ENCODE results near the gene NCOA6. TPM values are rescaled to one million over a fixed set of nuclear protein-coding genes. Genes with fewer than 3 reads are reported as not detected.
A peak's percentile ranks its signal among the peaks of the same experiment; 100 is the strongest.

Gene NCOA6
- total and polyA plus RNA-seq, 5 donors from 2014 or later = 1.7 to 31.5 (median 3.9) TPM

DNA sequence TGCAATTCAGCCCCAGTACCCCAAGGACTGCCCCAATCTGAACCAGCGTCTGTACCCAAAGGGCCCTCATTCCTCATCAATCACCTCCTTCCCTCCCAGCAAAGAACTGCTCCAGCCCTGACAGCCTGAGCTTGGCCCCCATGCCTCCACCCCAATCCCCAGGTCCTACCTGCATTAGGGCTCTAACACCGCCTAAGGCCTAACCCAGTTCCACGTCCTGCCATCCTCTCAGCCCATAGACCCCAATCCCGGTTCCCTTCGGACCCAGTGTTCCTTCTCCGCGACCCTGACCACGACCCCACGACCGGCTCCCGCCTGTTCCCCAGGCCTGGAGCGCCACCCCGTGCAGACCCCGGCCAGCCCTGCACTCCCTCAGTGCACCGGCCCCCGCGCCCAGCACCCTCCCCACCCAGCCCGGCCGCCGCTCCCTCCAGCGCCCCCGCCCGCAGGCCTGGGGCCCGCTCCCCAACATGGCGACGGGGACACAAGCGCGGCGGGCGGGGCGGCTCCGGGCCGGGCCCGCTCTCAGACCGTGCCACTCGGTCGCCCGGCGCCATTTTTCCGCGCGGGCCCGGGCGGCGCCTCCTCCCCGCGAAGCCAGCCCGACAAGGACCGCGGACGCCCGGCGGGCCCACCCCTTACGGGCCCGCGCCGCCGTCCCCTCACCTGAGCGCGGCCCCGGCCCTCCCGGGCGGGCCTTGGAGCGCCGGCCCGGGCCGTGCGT is 483 bp downstream of the NCOA6 start:
- H3K36me3 ChIP-seq (ENCODE audit: control insufficient read depth, insufficient read depth, low read length) = no peaks in the 10 kb centered on the region
- H3K4me1 ChIP-seq (ENCODE audit: control insufficient read depth, insufficient read depth, low read length, poor library complexity, severe bottlenecking) = peaks cover 36% of the 10 kb centered on the region
- H3K27ac Mint-ChIP-seq = peak overlapping the region; percentile 83 to 99 (median 97)
- H3K4me3 ChIP-seq (ENCODE audit: low read depth, low read length) = peak overlapping the region; percentile 90
- DNase-seq = peak; percentile 61 to 72 (median 63)
- H3K9me3 ChIP-seq (ENCODE audit: control insufficient read depth in 2 of 2, low read length in 2 of 2) = no peaks in the 10 kb centered on the region
- H3K4me3 Mint-ChIP-seq = peak overlapping the region; percentile 93 to 99 (median 96)
- peak overlapping the region; percentile 74 for H3K27ac ChIP-seq (ENCODE audit: insufficient read depth, low read length, poor library complexity, severe bottlenecking)
- peaks cover 5% of the 10 kb centered on the region for H3K36me3 Mint-ChIP-seq
- peaks cover 10% of the 10 kb centered on the region for H3K27me3 Mint-ChIP-seq
- no peaks in the 10 kb centered on the region for H3K9me3 Mint-ChIP-seq
- peak; percentile 79 to 83 for ATAC-seq (ENCODE audit: low read depth in 2 of 2)
- H3K27me3 ChIP-seq (ENCODE audit: control insufficient read depth, insufficient read depth, low read length) = peaks cover 1% of the 10 kb centered on the region
- peaks cover 21 to 46% (median 36%) of the 10 kb centered on the region in 4 donors for H3K4me1 Mint-ChIP-seq

- Mint-ChIP-seq H3K9me3 (no peaks in the 10 kb centered on the region), H3K27me3 (peaks cover 10% of the 10 kb centered on the region), H3K27ac (peak overlapping the region; percentile 83 to 99 (median 97)), H3K4me3 (peak overlapping the region; percentile 93 to 99 (median 96)), H3K4me1 (peaks cover 21 to 50% (median 40%) of the 10 kb centered on the region in 4 donors), H3K36me3 (peaks cover 5% of the 10 kb centered on the region)
- H3K36me3 ChIP-seq (ENCODE audit: control insufficient read depth, insufficient read depth, low read length) = no peaks in the 10 kb centered on the region
- H3K4me1 ChIP-seq (ENCODE audit: control insufficient read depth, insufficient read depth, low read length, poor library complexity, severe bottlenecking) = peaks cover 36% of the 10 kb centered on the region
- peak overlapping the region; percentile 90 for H3K4me3 ChIP-seq (ENCODE audit: low read depth, low read length)
- no peaks in the 10 kb centered on the region for H3K27me3 ChIP-seq (ENCODE audit: control insufficient read depth, insufficient read depth, low read length)
- H3K27ac ChIP-seq (ENCODE audit: insufficient read depth, low read length, poor library complexity, severe bottlenecking) = peak overlapping the region; percentile 74
- DNase-seq (peak; percentile 58 to 88 (median 64)), ATAC-seq (ENCODE audit: low read depth in 2 of 2) (peak; percentile 44 to 50)
- no peaks in the 10 kb centered on the region for H3K9me3 ChIP-seq (ENCODE audit: control insufficient read depth in 2 of 2, low read length in 2 of 2)
Measured at GRCh38 chr20:34824452-34824805, 1.0 kb downstream of the NCOA6 start.

- ATAC-seq (ENCODE audit: low read depth in 2 of 2) (no peak), DNase-seq (no peak)
- peaks cover 36% of the 10 kb centered on the region for H3K4me1 ChIP-seq (ENCODE audit: control insufficient read depth, insufficient read depth, low read length, poor library complexity, severe bottlenecking)
- no peaks in the 10 kb centered on the region for H3K27me3 ChIP-seq (ENCODE audit: control insufficient read depth, insufficient read depth, low read length)
- peaks cover 5% of the 10 kb centered on the region for H3K36me3 Mint-ChIP-seq
- peak overlapping the region; percentile 27 to 99 (median 83) for H3K27ac Mint-ChIP-seq
- H3K36me3 ChIP-seq (ENCODE audit: control insufficient read depth, insufficient read depth, low read length) = no peaks in the 10 kb centered on the region
- H3K27ac ChIP-seq (ENCODE audit: insufficient read depth, low read length, poor library complexity, severe bottlenecking) = peak overlapping the region; percentile 74
- H3K4me3 ChIP-seq (ENCODE audit: low read depth, low read length) = peak overlapping the region; percentile 90
- H3K9me3 ChIP-seq (ENCODE audit: control insufficient read depth in 2 of 2, low read length in 2 of 2) = no peaks in the 10 kb centered on the region
- H3K4me1 Mint-ChIP-seq = peaks cover 23 to 54% (median 42%) of the 10 kb centered on the region in 4 donors
- H3K9me3 Mint-ChIP-seq = no peaks in the 10 kb centered on the region
- H3K27me3 Mint-ChIP-seq = peaks cover 10% of the 10 kb centered on the region
- peak overlapping the region; percentile 93 to 99 (median 96) for H3K4me3 Mint-ChIP-seq
Measured at GRCh38 chr20:34824026-34824425, 1.4 kb downstream of the NCOA6 start.

- H3K27me3 Mint-ChIP-seq = peaks cover 5% of the 10 kb centered on the region
- no peak for DNase-seq
- H3K27ac ChIP-seq (ENCODE audit: insufficient read depth, low read length, poor library complexity, severe bottlenecking) = no peak overlapping the region
- H3K27ac Mint-ChIP-seq = no peak overlapping the region
- no peaks in the 10 kb centered on the region for H3K36me3 ChIP-seq (ENCODE audit: control insufficient read depth, insufficient read depth, low read length)
- H3K4me1 ChIP-seq (ENCODE audit: control insufficient read depth, insufficient read depth, low read length, poor library complexity, severe bottlenecking) = peaks cover 40% of the 10 kb centered on the region
- no peaks in the 10 kb centered on the region for H3K9me3 ChIP-seq (ENCODE audit: control insufficient read depth in 2 of 2, low read length in 2 of 2)
- peaks cover 5% of the 10 kb centered on the region for H3K36me3 Mint-ChIP-seq
- H3K4me3 Mint-ChIP-seq = peak overlapping the region in 2 of 4 donors; percentile 38 to 57
- peaks cover 42 to 73% (median 59%) of the 10 kb centered on the region in 4 donors for H3K4me1 Mint-ChIP-seq
- no peaks in the 10 kb centered on the region for H3K27me3 ChIP-seq (ENCODE audit: control insufficient read depth, insufficient read depth, low read length)
- no peak for ATAC-seq (ENCODE audit: low read depth in 2 of 2)
- no peaks in the 10 kb centered on the region for H3K9me3 Mint-ChIP-seq
- no peak overlapping the region for H3K4me3 ChIP-seq (ENCODE audit: low read depth, low read length)
Measured at GRCh38 chr20:34820805-34821578, 4.5 kb downstream of the NCOA6 start.

DNA sequence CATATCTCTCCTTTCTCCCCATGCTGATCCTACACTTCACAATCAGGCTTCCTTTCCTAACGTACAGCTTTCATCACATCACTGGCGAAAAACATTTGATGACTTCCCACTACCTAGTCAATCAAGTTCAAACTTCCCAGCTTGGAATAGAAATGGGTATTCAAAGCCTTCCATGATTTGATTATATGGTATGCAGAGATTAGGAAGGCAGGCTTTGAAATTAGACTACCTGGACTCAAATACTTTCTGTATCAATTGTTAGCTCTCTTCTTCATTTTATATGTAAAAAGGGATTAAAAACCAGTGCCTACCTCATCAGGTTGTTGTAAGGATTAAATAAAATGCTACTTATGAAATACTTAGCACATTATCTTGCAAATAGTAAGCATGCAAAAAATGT is 7.7 kb downstream of the NCOA6 start:
- H3K9me3 Mint-ChIP-seq = no peaks in the 10 kb centered on the region
- Histone ChIP-seq H3K4me1 (ENCODE audit: control insufficient read depth, insufficient read depth, low read length, poor library complexity, severe bottlenecking) (peaks cover 14% of the 10 kb centered on the region), H3K4me3 (ENCODE audit: low read depth, low read length) (no peak overlapping the region), H3K27ac (ENCODE audit: insufficient read depth, low read length, poor library complexity, severe bottlenecking) (no peak overlapping the region), H3K9me3 (ENCODE audit: control insufficient read depth in 2 of 2, low read length in 2 of 2) (no peaks in the 10 kb centered on the region), H3K36me3 (ENCODE audit: control insufficient read depth, insufficient read depth, low read length) (no peaks in the 10 kb centered on the region), H3K27me3 (ENCODE audit: control insufficient read depth, insufficient read depth, low read length) (no peaks in the 10 kb centered on the region)
- H3K27ac Mint-ChIP-seq = no peak overlapping the region
- H3K4me1 Mint-ChIP-seq = peaks cover 40 to 59% (median 53%) of the 10 kb centered on the region in 4 donors
- no peak for DNase-seq
- no peak for ATAC-seq (ENCODE audit: low read depth in 2 of 2)
- H3K36me3 Mint-ChIP-seq = peaks cover 5% of the 10 kb centered on the region
- no peak overlapping the region for H3K4me3 Mint-ChIP-seq
- H3K27me3 Mint-ChIP-seq = no peaks in the 10 kb centered on the region

DNA sequence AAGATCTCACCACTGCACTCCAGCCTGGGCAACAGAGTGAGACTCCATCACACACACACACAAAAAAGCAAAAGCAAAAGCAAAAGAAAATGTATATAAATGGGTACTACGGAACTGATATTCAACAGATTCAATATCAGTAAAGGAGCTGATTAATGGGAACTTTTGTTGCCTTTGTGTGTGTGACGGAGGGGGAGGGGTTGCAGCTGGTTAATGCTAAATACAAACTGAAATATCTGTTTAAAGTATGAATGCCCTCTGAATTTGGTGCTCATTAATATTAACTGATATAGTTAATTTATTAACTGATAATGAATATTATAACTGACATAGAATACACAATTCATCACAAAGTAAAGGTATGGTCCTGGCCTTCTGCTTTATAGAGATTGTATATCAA is 8.4 kb downstream of the NCOA6 start:
- H3K9me3 Mint-ChIP-seq = no peaks in the 10 kb centered on the region
- no peaks in the 10 kb centered on the region for H3K27me3 ChIP-seq (ENCODE audit: control insufficient read depth, insufficient read depth, low read length)
- no peak overlapping the region for H3K4me3 ChIP-seq (ENCODE audit: low read depth, low read length)
- no peaks in the 10 kb centered on the region for H3K27me3 Mint-ChIP-seq
- H3K4me1 ChIP-seq (ENCODE audit: control insufficient read depth, insufficient read depth, low read length, poor library complexity, severe bottlenecking) = peaks cover 7% of the 10 kb centered on the region
- H3K4me3 Mint-ChIP-seq = no peak overlapping the region
- no peak for ATAC-seq (ENCODE audit: low read depth in 2 of 2)
- H3K27ac Mint-ChIP-seq = no peak overlapping the region
- H3K36me3 ChIP-seq (ENCODE audit: control insufficient read depth, insufficient read depth, low read length) = no peaks in the 10 kb centered on the region
- DNase-seq = no peak
- peaks cover 35 to 56% (median 50%) of the 10 kb centered on the region in 4 donors for H3K4me1 Mint-ChIP-seq
- H3K9me3 ChIP-seq (ENCODE audit: control insufficient read depth in 2 of 2, low read length in 2 of 2) = no peaks in the 10 kb centered on the region
- peaks cover 3% of the 10 kb centered on the region for H3K36me3 Mint-ChIP-seq
- no peak overlapping the region for H3K27ac ChIP-seq (ENCODE audit: insufficient read depth, low read length, poor library complexity, severe bottlenecking)

GRCh38 chr20:34815636-34816035 is 9.8 kb downstream of the NCOA6 start:
- H3K4me1 ChIP-seq (ENCODE audit: control insufficient read depth, insufficient read depth, low read length, poor library complexity, severe bottlenecking) = peaks cover 4% of the 10 kb centered on the region
- Mint-ChIP-seq H3K9me3 (no peaks in the 10 kb centered on the region), H3K4me1 (peaks cover 33 to 50% (median 44%) of the 10 kb centered on the region in 4 donors), H3K36me3 (no peaks in the 10 kb centered on the region), H3K27ac (no peak overlapping the region), H3K27me3 (no peaks in the 10 kb centered on the region), H3K4me3 (no peak overlapping the region)
- no peak overlapping the region for H3K4me3 ChIP-seq (ENCODE audit: low read depth, low read length)
- H3K36me3 ChIP-seq (ENCODE audit: control insufficient read depth, insufficient read depth, low read length) = no peaks in the 10 kb centered on the region
- H3K27ac ChIP-seq (ENCODE audit: insufficient read depth, low read length, poor library complexity, severe bottlenecking) = no peak overlapping the region
- DNase-seq (no peak), ATAC-seq (ENCODE audit: low read depth in 2 of 2) (no peak)
- H3K9me3 ChIP-seq (ENCODE audit: control insufficient read depth in 2 of 2, low read length in 2 of 2) = no peaks in the 10 kb centered on the region
- H3K27me3 ChIP-seq (ENCODE audit: control insufficient read depth, insufficient read depth, low read length) = no peaks in the 10 kb centered on the region
